ENCODE results near the gene MED14.

DNA sequence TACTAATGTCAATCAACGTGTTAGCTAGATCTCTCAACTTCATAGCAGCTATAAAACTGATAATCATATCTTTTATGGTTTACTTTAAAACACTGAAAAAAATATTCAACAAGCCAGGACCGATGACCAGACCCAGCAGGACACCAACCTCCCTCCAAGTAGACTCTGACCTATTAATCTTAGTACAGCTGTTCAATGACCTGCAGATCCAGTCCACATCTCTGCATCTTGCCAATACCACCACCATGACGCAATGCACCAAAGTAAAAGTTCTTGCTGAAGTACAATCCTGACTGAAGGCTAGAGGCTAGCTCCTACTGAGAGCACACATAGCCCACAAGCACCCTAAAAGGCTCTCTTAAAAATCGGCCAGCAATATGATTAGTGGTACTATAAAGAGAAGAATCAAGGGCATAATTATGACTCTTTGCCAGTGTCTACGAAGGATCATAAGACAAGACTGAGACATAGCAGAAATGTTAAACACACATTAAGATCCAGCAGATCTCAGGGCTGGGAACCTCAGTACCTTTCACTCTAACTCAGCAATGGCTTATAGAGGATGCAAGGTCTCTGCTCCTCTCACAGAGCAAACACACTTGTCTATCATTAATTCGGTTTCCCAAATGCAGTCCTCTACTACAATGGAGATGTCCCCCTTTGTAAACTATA lies 7.6 kb downstream of the MED14 start:
- TF ChIP-seq, protein P1, sequence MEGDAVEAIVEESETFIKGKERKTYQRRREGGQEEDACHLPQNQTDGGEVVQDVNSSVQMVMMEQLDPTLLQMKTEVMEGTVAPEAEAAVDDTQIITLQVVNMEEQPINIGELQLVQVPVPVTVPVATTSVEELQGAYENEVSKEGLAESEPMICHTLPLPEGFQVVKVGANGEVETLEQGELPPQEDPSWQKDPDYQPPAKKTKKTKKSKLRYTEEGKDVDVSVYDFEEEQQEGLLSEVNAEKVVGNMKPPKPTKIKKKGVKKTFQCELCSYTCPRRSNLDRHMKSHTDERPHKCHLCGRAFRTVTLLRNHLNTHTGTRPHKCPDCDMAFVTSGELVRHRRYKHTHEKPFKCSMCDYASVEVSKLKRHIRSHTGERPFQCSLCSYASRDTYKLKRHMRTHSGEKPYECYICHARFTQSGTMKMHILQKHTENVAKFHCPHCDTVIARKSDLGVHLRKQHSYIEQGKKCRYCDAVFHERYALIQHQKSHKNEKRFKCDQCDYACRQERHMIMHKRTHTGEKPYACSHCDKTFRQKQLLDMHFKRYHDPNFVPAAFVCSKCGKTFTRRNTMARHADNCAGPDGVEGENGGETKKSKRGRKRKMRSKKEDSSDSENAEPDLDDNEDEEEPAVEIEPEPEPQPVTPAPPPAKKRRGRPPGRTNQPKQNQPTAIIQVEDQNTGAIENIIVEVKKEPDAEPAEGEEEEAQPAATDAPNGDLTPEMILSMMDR (IDR thresholded peaks at IDR 0.05) = no peak
- TF ChIP-seq POLR2A (IDR thresholded peaks at IDR 0.05) = no peak
